ENCODE results near the gene FBLN1.

The FBLN1 gene

DNA sequence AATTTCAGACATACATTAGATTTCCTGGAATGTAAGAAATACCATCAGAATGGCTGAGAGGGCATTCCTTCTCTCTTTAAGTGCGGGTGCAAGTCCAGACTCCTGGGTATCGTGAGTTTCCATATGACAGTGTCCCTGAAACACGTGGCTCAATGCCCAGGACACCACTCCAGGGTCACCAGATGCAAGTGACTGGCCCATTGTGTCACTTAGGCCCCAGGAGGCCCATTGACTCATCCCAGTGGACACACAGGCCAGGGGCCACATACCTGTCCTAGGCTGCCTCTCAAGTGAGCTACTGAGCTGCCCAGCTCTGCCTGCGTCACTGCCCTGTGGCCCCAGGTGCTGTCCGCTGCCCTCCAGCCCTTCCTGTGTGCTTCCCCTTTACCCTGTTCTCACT lies 18.5 kb downstream of the FBLN1 start:
- TF ChIP-seq GATA1 (IDR thresholded peaks at IDR 0.05; ENCODE audit: low read depth, low read length) (no peak), POLR2A (IDR thresholded peaks at IDR 0.05; ENCODE audit: low read length) (no peak)
- DNase-seq: no peak

DNA sequence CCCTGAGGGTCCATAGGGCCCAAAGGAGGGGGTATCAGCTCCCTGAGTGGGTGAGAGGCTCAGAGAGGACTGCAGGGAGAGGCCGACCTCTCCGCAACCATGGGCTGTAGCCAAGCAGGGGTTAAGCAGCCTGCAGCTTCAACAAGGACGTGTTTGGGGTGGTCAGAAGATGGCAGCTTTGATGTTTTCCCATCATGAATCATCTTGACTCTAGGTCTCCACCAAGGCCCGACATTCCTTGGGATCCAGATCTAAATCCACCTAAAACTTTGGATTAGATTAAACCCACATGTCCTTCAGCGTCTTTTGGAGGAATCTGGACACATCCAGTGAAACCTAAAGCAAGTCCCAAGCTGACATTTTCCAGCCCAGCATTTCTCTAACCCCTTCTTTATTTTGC lies 19.8 kb downstream of the FBLN1 start:
- TF ChIP-seq POLR2A (IDR thresholded peaks at IDR 0.05; ENCODE audit: low read length) (no peak), GATA1 (IDR thresholded peaks at IDR 0.05; ENCODE audit: low read depth, low read length) (no peak)
- no peak for DNase-seq

DNA sequence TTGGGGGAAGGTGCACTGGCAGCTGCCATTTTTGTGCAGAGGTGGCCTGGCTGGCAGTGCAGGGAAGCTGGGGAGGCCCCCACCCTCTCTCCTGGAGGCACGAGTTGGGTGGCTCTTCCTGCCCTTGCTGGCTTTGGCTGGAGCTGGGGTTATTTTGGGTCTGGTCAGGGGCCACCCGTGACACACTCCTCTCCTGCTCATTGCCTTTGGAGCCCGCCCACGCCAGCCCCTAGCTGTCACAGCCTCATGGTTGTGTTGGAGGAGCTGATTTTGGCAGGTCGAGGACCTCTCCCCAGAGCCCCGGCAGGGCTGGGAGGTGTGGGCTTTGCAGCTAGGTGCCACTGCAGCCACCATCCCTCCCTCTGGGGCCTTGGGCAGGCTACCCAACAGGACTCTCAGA lies 21.5 kb downstream of the FBLN1 start:
- DNase-seq: no peak

DNA sequence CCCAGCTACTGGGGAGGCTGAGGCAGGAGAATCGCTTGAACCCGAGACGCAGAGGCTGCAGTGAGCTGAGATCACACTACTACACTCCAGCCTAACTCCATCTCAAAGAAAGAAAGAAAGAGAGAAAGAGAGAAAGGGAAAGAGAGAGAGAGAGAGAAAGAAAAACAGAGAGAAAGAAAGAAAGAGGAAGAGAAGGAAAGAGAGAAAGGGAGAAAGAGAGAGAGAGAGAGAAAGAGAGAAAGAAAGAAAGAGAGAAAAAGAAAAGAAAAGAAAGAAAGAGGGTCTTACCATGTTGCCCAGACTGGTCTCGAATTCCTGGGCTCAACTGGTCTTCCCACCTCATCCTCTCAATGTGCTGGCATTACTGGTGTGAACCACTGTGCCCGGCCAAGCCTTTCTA lies 22.3 kb downstream of the FBLN1 start:
- TF ChIP-seq POLR2A (IDR thresholded peaks at IDR 0.05; ENCODE audit: low read length) (no peak), GATA1 (IDR thresholded peaks at IDR 0.05; ENCODE audit: low read depth, low read length) (no peak)

More for the DNA sequence above, 21.5 kb downstream of the FBLN1 start:
- TF ChIP-seq GATA1 (IDR thresholded peaks at IDR 0.05; ENCODE audit: low read depth, low read length): no peak
- TF ChIP-seq POLR2A (IDR thresholded peaks at IDR 0.05; ENCODE audit: low read length): no peak

DNA sequence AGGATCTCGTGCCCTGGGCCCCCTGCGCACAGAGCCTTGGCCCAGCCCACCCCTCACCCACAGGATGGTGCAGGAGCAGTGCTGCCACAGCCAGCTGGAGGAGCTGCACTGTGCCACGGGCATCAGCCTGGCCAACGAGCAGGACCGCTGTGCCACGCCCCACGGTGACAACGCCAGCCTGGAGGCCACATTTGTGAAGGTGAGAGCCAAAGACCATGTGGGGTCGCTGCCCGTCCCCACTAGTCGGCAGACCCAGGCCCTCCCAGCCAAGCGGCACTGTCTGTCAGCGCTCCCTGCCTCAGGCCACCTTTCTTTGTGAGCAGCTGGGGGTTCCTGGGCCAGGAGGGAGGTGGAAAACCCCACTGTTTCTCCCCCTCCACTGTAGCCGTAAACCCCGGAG lies 22.8 kb downstream of the FBLN1 start:
- DNase-seq: no peak
- TF ChIP-seq GATA1 (IDR thresholded peaks at IDR 0.05; ENCODE audit: low read depth, low read length) (no peak), POLR2A (IDR thresholded peaks at IDR 0.05; ENCODE audit: low read length) (no peak)

More for the DNA sequence above, 22.3 kb downstream of the FBLN1 start:
- no peak for DNase-seq

DNA sequence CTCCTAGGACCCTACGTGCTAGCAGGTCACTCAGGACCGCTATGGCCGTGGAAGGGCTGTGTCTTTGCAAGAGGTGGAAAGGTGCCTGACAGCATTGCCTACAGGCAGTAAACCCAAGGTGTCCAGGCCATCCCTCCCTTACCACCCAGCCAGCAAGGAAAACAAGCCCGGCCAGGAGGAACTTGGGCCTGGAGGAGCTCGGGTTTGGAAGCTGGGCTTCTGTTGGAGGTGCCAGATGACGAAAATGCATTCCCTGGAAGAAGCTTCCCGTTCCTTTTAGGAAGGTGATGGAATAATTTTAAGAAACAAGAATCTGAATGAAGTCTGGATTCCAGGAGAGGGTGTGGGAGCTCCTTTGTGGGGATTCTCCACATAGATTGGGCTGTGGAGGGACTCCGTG lies 23.6 kb downstream of the FBLN1 start:
- TF ChIP-seq POLR2A (IDR thresholded peaks at IDR 0.05; ENCODE audit: low read length) (no peak), GATA1 (IDR thresholded peaks at IDR 0.05; ENCODE audit: low read depth, low read length) (no peak)
- DNase-seq: no peak

DNA sequence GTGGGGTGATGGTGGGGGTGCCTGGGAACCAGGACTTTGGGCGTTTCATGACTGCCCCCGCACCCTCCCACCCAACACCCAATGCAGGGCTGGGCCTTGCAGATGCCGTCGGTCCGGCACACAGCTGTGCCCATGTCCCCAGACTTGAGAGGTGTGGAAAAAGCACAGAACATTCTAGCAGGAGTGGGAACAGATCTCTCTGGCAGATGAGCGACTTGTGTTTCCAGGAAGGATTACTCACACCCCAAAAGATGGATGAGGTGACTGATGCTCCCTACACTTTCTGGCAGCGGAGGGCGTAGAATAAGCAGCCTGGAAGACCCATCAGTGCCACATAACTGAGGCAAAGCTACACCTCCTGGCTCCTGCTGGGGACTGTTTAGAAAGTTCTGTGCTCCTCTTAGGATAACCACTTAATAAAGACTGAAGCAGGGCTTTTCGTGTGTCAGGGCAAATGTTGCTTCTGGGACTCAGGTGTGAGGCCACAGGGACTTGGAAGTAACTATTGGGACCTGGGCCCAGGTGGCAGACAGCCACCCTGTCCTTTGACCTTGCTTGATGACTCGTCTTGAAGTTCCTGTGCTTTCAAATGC lies 24.2 kb downstream of the FBLN1 start:
- TF ChIP-seq POLR2A (IDR thresholded peaks at IDR 0.05; ENCODE audit: low read length) (no peak), GATA1 (IDR thresholded peaks at IDR 0.05; ENCODE audit: low read depth, low read length) (no peak)

DNA sequence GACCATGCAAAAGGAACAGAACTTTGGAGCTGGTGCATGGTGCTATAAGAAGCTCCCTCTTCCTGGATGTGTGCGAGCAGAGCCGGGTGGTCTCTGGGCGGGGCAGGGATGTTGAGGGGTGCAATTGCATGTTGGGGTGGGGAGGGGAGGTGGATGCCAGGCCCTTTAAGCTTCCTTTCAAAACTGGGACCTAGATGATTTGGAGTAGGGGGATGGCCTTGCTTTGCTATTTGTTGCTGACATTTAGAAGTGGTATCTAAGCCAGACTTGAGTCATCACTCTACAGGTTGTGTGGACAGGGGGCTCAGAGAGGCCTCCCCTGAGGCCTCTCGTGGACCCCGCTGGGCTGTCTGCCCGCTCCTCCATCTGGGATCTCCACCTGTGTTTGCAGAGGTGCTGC lies 24.8 kb downstream of the FBLN1 start:
- TF ChIP-seq POLR2A (IDR thresholded peaks at IDR 0.05; ENCODE audit: low read length): no peak
- no peak for TF ChIP-seq GATA1 (IDR thresholded peaks at IDR 0.05; ENCODE audit: low read depth, low read length)
- no peak for DNase-seq

More for the DNA sequence above, 24.2 kb downstream of the FBLN1 start:
- DNase-seq: no peak

DNA sequence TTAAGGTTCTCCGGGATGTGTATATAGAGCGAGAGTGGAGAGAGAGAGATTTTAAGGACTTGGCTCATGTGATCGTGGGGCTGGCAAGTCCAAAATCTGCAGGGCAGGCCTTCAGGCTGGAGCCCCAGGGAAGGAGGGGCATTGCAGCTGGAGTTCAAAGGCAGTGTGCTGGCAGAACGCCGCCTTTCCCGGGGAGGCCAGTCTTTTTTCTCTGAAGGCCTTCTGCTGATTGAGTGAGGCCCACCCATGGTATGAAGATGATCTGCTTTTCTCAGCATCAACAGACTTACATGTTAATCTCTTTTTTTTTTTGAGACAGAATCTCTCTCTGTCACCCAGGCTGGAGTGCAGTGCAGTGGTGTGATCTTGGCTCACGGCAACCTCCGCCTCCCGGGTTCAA lies 25.4 kb downstream of the FBLN1 start:
- TF ChIP-seq GATA1 (IDR thresholded peaks at IDR 0.05; ENCODE audit: low read depth, low read length) (no peak), POLR2A (IDR thresholded peaks at IDR 0.05; ENCODE audit: low read length) (no peak)
- DNase-seq: no peak

DNA sequence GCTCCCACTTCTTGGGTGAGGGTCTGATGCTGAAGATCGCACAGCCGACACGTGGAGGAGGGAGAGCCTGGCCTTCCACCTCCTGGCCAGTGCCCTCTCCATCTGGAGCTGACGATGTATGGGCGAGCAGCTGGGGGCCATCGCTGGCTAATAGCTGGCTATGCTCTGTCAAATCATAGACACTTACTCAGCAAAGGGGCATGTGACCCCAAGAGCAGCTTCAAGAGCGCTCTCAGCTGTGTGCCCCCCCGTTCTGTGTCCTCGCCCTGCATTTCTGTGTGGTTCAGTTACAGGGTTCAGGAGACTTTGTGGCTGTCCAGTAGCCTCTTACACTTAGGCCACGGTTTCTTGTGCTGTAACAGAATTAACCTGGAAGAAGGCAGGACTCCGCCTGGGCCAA lies 26.4 kb downstream of the FBLN1 start:
- TF ChIP-seq GATA1 (IDR thresholded peaks at IDR 0.05; ENCODE audit: low read depth, low read length): no peak
- no peak for DNase-seq

DNA sequence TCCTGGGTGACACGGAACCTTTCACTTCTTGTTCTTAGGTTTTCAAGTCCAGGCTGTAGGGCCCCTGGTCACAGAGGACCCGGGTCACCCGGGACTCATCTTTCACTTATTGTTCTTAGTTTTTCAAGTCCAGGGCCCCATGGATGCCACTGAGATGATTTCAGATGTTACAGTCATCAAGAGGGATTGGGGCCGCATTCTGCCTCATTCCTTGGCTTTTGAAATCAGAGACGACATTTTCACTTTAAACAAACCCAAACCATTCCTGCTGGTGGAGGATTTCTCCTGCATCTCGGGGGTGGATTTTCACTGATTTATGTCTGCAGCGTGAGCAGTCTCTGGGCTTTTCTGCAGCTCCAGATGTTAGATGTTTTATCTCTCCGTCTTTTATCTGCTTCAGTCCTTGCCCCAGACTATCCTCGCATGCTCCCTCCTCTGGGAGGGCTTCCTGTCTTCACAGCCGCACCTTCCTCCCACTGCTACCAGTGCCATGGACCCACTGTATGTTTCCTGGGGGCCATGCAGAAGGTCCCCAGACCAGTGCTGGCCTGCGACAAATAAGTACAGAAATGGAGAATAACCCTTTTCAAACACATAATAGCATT lies 27.4 kb downstream of the FBLN1 start:
- TF ChIP-seq GATA1 (IDR thresholded peaks at IDR 0.05; ENCODE audit: low read depth, low read length): no peak
- TF ChIP-seq POLR2A (IDR thresholded peaks at IDR 0.05; ENCODE audit: low read length): no peak
- DNase-seq: no peak

DNA sequence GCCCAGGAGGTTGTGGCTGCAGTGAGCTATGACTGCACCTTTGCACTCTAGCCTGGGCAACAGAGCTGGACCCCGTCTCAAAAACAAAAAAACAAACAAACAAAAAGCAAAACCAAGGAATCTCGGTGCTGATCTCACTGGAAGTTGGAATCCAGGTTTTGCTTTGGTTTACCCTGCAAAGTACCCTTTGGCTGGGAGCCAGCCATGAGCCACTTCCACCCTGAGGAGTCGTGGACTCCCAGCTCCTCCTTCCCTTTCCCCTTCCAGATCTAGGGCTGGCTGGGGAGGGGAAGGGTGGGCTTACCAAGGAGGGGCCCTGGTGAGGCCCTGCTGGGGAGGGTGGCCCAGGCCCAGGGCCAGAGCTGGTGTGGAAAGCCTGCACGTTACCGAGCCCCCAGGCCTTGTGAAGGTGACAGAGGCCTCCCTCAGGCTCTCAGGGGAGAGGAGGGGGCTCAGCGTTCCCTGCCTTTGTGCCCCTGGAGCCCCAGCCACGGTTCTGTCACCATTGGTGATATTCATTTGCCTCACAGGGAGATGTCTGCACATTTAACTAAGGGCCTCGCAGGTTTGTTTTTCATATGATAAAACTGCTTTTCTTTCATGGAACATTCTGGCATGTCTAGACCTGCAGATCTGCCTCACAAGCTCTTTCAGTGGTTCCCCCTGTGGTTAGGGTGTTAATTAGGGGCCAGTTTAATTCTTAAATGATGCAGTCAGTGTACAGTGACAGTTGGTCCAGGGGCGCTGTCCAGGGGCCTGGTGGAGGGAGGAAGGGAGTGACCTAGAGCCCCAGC lies 29.0 kb downstream of the FBLN1 start:
- no peak for DNase-seq
- no peak for TF ChIP-seq POLR2A (IDR thresholded peaks at IDR 0.05; ENCODE audit: low read length)
- TF ChIP-seq GATA1 (IDR thresholded peaks at IDR 0.05; ENCODE audit: low read depth, low read length): no peak

DNA sequence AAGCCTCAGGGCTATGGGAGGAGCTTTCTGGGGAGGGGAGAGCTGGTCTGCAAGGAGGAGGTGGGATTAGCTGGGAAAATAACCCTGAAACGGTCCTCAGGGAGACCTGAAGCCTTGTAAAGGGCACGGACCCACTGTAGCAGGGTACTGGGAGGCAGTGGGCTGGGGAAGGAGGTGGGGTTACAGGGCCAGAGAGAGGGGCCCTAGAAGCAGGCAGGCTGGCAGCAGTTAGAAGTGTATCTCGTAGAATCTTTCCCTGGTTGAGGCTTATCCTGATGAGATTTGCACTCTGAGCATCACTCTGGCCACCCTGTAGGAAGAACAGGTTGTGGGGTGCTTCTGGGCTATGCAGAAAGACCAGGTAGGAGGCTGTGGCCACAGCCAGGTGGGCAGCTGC lies 29.6 kb downstream of the FBLN1 start:
- DNase-seq: no peak
- TF ChIP-seq GATA1 (IDR thresholded peaks at IDR 0.05; ENCODE audit: low read depth, low read length): no peak

DNA sequence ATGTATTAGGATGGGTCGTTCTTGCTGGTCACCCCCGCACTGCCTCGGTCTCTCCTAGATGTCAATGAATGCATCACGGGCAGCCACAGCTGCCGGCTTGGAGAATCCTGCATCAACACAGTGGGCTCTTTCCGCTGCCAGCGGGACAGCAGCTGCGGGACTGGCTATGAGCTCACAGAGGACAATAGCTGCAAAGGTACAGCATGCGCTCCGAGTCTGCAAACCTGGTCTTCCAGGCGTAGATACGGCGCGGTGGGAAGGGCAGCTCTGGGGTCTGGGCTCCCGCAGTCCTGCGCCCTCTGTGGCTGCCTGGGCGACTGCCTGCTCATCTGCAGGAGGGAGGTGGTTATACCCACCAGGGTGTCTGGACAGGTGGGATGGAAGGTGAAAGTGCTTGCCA lies 31.0 kb downstream of the FBLN1 start:
- DNase-seq: no peak
- TF ChIP-seq GATA1 (IDR thresholded peaks at IDR 0.05; ENCODE audit: low read depth, low read length) (no peak), POLR2A (IDR thresholded peaks at IDR 0.05; ENCODE audit: low read length) (no peak)
